GM19023 (cell line): Measurements from ENCODE around the gene DDX60.

Experiments used
- ATAC-seq: cut with Tn5 transposase; IDR thresholded peaks from one replicate; pipeline ENCODE4 v1.9.1; 2021; ENCODE audit warnings: mild to moderate bottlenecking, moderate library complexity; ENCODE audit not compliant: unreplicated experiment

Gene DDX60

DNA sequence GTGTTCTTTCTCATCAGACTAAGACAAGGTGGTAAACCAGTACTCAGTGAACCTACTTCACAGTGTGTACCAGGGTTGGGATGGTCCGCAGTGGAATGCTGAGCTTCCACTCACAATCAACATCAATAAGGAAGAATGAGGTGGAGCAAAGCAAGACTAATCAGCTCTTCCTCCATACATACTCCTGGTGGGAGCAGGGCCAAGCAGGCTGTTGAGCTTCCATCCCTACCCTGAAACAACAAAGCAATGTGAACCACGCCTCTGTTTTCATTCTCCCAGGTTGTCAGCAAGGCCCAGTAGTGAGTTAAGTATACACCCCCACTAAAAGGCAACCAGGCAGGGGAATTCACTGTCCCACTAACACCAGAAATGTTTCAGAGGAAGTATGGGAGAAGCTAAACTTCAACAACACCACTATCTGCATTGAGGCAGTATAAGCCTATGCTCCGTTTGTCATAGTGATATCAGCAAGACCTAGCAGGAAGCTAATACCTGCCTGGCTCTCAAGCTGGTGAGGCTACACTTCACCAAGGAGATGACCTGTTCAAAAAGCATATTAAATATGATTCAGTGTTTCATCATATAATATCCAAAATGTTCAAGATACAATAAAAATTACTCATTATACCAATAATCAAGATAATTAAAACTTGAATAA, 109.5 kb downstream of the DDX60 start:
- ATAC-seq: no peak

DNA sequence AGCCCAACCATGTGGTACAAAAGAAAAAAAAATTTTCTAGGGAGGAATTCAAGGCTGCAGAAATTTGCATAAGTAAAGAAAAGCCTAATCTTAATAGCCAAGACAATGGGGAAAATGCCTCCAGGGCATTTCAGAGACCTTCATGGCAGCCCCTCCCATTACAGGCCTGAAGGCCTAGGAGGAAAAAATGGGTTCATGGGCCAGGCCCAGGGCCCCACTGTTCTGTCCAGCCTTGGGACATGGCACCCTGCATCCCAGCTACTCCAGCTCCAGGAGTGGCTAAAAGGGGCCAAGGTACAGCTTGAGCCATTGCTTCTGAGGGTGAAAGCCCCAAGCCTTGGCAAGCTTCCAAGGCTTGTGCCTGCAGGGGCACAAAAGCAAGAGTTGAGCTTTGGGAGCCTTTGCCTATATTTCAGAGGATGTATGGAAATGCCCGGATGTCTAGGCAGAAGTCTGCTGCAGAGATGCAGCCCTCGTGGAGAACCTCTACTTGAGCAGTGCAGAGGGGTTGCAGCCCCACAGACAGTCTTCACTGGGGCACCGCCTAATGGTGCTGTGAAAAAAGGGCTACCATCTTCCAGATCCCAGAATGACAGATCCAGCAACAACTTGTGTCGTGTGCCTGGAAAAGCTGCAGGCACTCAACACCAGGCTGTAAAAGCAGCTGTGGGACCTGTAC, 115.2 kb downstream of the DDX60 start:
- ATAC-seq: no peak

GRCh38 chr4:168200685-168201084, 117.9 kb downstream of the DDX60 start:
- no peak for ATAC-seq

GRCh38 chr4:168199260-168199957, 119.1 kb downstream of the DDX60 start:
- no peak for ATAC-seq

DNA sequence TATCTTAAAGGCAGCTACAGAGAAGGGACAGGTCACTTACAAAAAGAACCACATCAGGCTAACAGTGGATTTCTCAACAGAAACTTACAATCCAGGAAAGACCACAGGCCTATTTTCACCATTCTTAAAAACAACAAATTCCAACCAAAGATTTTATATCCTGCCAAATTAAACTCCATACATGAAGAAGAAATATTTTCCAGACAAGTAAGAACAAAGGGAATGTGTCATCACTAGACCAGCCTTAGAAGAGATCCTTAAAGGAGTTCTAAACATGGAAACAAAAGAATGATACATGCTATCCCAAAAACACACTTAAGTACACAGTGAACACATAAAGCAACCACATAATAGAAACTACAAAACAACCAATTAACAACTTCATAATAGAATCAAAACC, 120.6 kb downstream of the DDX60 start:
- no peak for ATAC-seq

DNA sequence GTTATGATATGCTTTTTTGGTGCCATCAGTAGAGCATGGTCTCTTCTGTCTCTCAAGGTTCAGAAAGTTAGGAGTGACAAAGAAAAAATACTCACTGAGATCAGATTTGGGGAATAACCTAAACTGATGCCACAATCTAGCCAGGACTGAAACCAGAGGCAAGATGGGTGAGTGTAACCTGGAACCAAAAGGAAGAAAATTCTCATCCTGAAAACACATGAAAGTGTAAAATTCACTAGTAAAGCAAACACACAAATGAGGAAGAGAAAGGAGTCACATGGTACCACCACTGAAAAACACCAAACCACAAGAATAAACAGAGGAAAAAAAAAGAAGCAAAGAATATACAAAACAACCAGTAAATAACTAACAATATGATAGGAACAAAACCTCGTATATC, 129.8 kb downstream of the DDX60 start:
- no peak for ATAC-seq

DNA sequence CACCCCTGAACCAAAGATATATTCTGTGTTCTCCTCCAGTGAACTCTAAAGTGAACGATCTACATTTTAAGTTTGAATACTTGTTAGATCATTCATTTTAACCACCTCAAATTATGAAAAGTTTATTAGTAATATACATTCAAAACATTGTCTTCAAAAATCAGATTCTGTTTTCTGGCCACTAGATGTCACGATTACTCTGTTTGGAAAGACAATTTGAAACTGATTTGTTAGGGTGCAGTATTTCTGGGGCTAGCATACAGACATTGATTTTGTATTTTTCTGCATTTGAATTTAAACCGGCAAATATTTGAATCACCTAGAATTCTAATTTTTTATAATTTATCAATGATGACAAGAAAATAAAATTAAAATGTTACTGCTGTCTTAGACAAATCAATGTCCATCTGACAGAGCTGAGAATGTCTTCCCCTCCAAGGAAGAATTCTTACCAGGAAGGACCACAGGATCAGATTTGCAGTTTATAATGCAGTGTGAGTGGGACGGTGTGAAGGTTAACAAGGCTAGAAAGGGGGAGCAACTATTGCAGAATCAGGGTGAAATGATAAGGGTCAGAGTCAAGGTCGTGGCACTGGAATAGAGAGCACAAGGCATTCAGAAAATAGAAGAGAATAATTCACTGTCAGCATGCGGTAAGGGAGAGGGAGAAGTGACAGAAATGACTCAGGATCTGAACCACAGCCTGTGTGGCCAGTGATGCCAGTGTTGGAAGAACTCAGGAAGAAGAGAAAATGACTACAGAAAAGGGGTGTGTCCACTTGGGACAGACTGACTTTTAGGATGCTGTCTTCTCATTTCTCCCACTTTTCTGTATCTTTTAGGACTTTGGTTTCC, 134.6 kb downstream of the DDX60 start:
- ATAC-seq: no peak

DNA sequence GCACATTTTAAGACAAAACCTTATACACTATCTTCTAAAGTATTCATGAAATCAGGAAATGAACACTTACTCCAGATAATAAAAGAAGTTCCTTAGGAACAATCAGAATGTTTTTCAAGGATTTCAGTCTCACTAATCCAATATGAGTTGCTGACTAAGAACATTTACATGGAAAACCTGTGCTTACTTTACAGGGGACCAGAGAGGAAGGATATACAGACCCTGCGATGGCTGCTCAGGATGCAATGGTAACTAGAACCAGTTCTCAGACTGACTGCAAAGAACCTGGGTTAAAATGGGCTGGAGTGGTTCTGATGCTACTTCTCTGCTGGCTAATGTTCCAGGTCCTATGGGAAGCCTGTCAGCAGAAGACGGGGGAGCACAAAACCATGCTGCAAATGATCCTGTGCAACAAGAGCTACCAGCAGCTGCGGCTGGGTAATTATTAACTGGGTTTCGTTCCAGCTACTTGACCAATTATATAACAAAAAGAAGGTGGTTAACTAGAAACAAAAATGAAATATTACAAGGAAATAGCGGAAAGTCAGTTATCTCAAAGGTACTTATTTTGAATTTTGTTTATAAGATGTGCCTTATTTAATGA, 140.9 kb downstream of the DDX60 start:
- ATAC-seq: no peak

GRCh38 chr4:168174308-168174707, 144.2 kb downstream of the DDX60 start:
- ATAC-seq: no peak

- no peak for ATAC-seq
Measured at GRCh38 chr4:168167714-168168284, 150.8 kb downstream of the DDX60 start.
